Endothelial cell of umbilical vein (primary cell): Measurements from ENCODE around the gene SLC22A3. TPM values are rescaled to one million over a fixed set of nuclear protein-coding genes. Genes with fewer than 3 reads are reported as not detected.

Source experiments
- BruUV-seq: library from RNA; stranded (reverse); fragments of 400-500 nt; replicated peaks from 2 replicates; lab custom pipeline; 2021; lab: Mats Ljungman, UMichigan
- CTCF ChIA-PET: fragments of 300-600, 350-600 bp; sonication (Branson Sonifier 250); formaldehyde crosslinking; loops from one replicate; lab custom pipeline; 2021; ENCODE audit warnings: antibody characterized with exemption, inconsistent platforms; lab: Charles Lee
- POLR2A ChIA-PET: fragments of 300-600, 350-600 bp; sonication (Branson Sonifier 250); formaldehyde crosslinking; loops from one replicate; lab custom pipeline; 2021; ENCODE audit warnings: antibody characterized with exemption, inconsistent platforms; lab: Charles Lee
- DNase-seq: peaks from one replicate; pipeline ENCODE4 v3.0.0-alpha.2; 2011; ENCODE audit warnings: low read depth, low spot score
- FAIRE-seq: peaks from 2 replicates; lab custom pipeline; 2011; peaks lifted over from hg19 to GRCh38; lab: Jason Lieb, UNC
- H2AFZ ChIP-seq: 2 replicates; pipeline ENCODE4 v1.6.0; 2012; ENCODE audit warnings: low read depth, low read length, control low read depth, inconsistent platforms
- H3K27ac ChIP-seq: 2 replicates; pipeline ENCODE4 v1.5.1; 2011; ENCODE audit warnings: low read depth, mild to moderate bottlenecking, control low read depth, low read length, moderate library complexity; ENCODE audit not compliant: insufficient read depth
- H3K27me3 ChIP-seq, 2 experiments: 2 replicates each; pipeline versions ENCODE4 v1.6.0 to v1.6.1; 2011; ENCODE audit warnings: low read length in 2 of 2, mixed read lengths in 1 of 2; ENCODE audit not compliant: control insufficient read depth in 2 of 2, insufficient read depth in 2 of 2
- H3K36me3 ChIP-seq, 2 experiments: 2 replicates in 1 of 2; 3 replicates in 1 of 2; pipeline ENCODE4 v1.5.1; 2011; ENCODE audit warnings: low read length in 2 of 2, mild to moderate bottlenecking in 1 of 2, moderate library complexity in 1 of 2; ENCODE audit not compliant: control insufficient read depth in 2 of 2, insufficient read depth in 2 of 2; ENCODE audit errors: extremely low read depth in 1 of 2
- H3K4me1 ChIP-seq: 3 replicates; pipeline ENCODE4 v1.5.1; 2011; ENCODE audit warnings: mild to moderate bottlenecking, low read length; ENCODE audit not compliant: control insufficient read depth, insufficient read depth; ENCODE audit errors: extremely low read depth
- H3K4me2 ChIP-seq: 2 replicates; pipeline ENCODE4 v1.6.1; 2011; ENCODE audit warnings: low read length, control low read depth, mixed read lengths; ENCODE audit not compliant: insufficient read depth
- H3K4me3 ChIP-seq, 3 experiments: fragments of 200-600 bp in 1 of 3; sonication (generic), shearing (Covaris generic) in 1 of 3; replicated peaks in 1 of 3; 2 replicates each; pipeline ENCODE4 v1.5.1; 2011 to 2016; ENCODE audit warnings: control low read depth in 3 of 3, low read length in 3 of 3, mild to moderate bottlenecking in 2 of 3, inconsistent platforms in 1 of 3, low read depth in 1 of 3, moderate library complexity in 1 of 3; ENCODE audit not compliant: insufficient read depth in 1 of 3
- H3K79me2 ChIP-seq: 2 replicates; pipeline ENCODE4 v1.6.0; 2012; ENCODE audit warnings: low read length, inconsistent platforms; ENCODE audit not compliant: control insufficient read depth, insufficient read depth
- H3K9ac ChIP-seq: replicated peaks from 2 replicates; pipeline ENCODE3; 2011; ENCODE audit warnings: low read length, control low read depth; ENCODE audit not compliant: insufficient read depth; ENCODE audit errors: extremely low read depth
- H3K9me1 ChIP-seq: replicated peaks from 3 replicates; pipeline ENCODE4 v1.6.0; 2011; ENCODE audit warnings: mild to moderate bottlenecking, low read length; ENCODE audit not compliant: control insufficient read depth, insufficient read depth; ENCODE audit errors: extremely low read depth
- H3K9me3 ChIP-seq: replicated peaks from 2 replicates; pipeline ENCODE4 v1.5.1; 2012; ENCODE audit warnings: low read length, inconsistent platforms; ENCODE audit not compliant: control insufficient read depth, insufficient read depth
- H4K20me1 ChIP-seq: replicated peaks from 2 replicates; pipeline ENCODE3; 2011; ENCODE audit warnings: mild to moderate bottlenecking, low read length; ENCODE audit not compliant: control insufficient read depth, insufficient read depth; ENCODE audit errors: extremely low read depth
- CTCF ChIP-seq, 2 donors: IDR thresholded peaks; 1 replicate in 1 of 2; 2 replicates in 1 of 2; pipeline ENCODE4 v1.5.1; 2011; ENCODE audit warnings: low read length in 2 of 2, mild to moderate bottlenecking in 2 of 2, moderate library complexity in 2 of 2, control low read depth in 1 of 2, inconsistent platforms in 1 of 2, low read depth in 1 of 2; ENCODE audit not compliant: insufficient read depth in 1 of 2; ENCODE audit errors: extremely low read depth in 1 of 2
- EZH2 ChIP-seq: IDR thresholded peaks from 2 replicates; pipeline ENCODE4 v1.6.1; 2012; ENCODE audit warnings: borderline replicate concordance, low read depth, mild to moderate bottlenecking, moderate library complexity, low read length, inconsistent platforms; ENCODE audit not compliant: severe bottlenecking
- FOS ChIP-seq: IDR thresholded peaks from 2 replicates; pipeline ENCODE4 v1.6.1; 2011; ENCODE audit warnings: mild to moderate bottlenecking, low read length, moderate library complexity, borderline replicate concordance; ENCODE audit not compliant: insufficient read depth
- GATA2 ChIP-seq: IDR thresholded peaks from 2 replicates; pipeline ENCODE4 v1.7.0; 2011; ENCODE audit warnings: low read depth, mild to moderate bottlenecking, moderate library complexity, mixed read lengths, low read length; ENCODE audit not compliant: insufficient read length, insufficient read depth
- JUN ChIP-seq: IDR thresholded peaks from 2 replicates; pipeline ENCODE4 v1.6.1; 2011; ENCODE audit warnings: borderline replicate concordance, low read depth; ENCODE audit not compliant: insufficient read length, insufficient read depth
- MYC ChIP-seq: IDR thresholded peaks from one replicate; pipeline ENCODE4 v1.6.1; 2011; ENCODE audit warnings: mild to moderate bottlenecking, low read depth, low read length
- POLR2A ChIP-seq: IDR thresholded peaks from 2 replicates; pipeline ENCODE4 v1.6.1; 2012; ENCODE audit warnings: low read depth, mild to moderate bottlenecking, control low read depth, low read length
- POLR2AphosphoS5 ChIP-seq: IDR thresholded peaks from 2 replicates; pipeline ENCODE4 v1.6.1; 2012; ENCODE audit warnings: low read depth, mild to moderate bottlenecking, control low read depth, low read length, moderate library complexity; ENCODE audit not compliant: insufficient read depth
- dilution Hi-C: fragments of 300-500 bp; cut with MboI; formaldehyde crosslinking; loops from one replicate; pipeline ENCODE4 v1.15.0; 2019; ENCODE audit warnings: low sequenced_read_pairs; ENCODE audit not compliant: extremely low pct_ligation_motif_present
- intact Hi-C: fragments of 100-400 bp; cut with micrococcal nuclease; formaldehyde crosslinking; loops from one replicate; pipeline ENCODE4 v1.10.0; 2022
- polyA plus RNA-seq, 4 experiments: library from polyadenylated mRNA; depleted of rRNA in 3 of 4; stranded (reverse) in 3 of 4; unstranded in 1 of 4; fragments of >200 nt; gene quantifications; 2 replicates each; pipeline versions ENCODE4 v1.2.1 to v1.2.3, GENCODE V29; 2011 to 2012; ENCODE audit warnings: missing spikeins in 1 of 4
- total RNA-seq: library from RNA; stranded (reverse); gene quantifications from 2 replicates; pipeline ENCODE4 v1.2.3, GENCODE V29; 2021
- TF ChIP-seq, protein P1 (sequence below): IDR thresholded peaks from 2 replicates; pipeline ENCODE4 v1.6.1; 2011; ENCODE audit not compliant: insufficient read depth, insufficient read length

The SLC22A3 gene
- total and polyA plus RNA-seq, 2 donors (not counting 3 experiments of a cell fraction or from before 2014, with no cell fraction given) = not detected

DNA sequence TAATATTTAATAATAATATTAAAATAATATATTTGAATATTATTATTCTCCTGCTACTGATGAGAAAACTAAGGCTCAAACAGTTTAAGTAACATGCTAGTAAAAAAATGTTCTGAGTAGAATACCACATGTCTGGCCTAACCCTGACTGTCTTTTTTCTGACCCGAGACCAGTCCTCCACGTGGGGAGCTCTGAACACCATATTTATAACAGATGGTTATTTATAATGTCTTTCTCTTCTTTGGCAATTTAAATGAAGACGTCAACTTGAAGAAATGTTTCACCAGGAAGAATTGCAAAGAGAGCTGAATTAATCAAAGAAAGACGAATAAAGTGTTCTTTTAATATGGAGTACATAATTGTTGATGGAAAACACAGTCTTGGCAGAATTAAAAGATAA lies 82.0 kb downstream of the SLC22A3 start:
- Histone ChIP-seq H3K36me3 (no peaks in the 10 kb centered on the region), H3K27ac (no peak overlapping the region), H3K9me3 (peaks cover 4% of the 10 kb centered on the region), H3K9me1 (no peaks in the 10 kb centered on the region), H3K27me3 (no peaks in the 10 kb centered on the region), H3K4me3 (no peak overlapping the region), H3K9ac (no peak overlapping the region), H4K20me1 (no peaks in the 10 kb centered on the region), H3K4me1 (no peaks in the 10 kb centered on the region), H2AFZ (no peak overlapping the region), H3K4me2 (no peak overlapping the region), H3K79me2 (no peaks in the 10 kb centered on the region)
- FAIRE-seq (no peak), DNase-seq (no peak)
- dilution Hi-C loops = no loop called here
- ChIA-PET CTCF (no interaction called here), POLR2A (no interaction called here)
- intact Hi-C loops = no loop called here
- BruUV-seq = no TSS peak
- TF ChIP-seq JUN = no peak
- TF ChIP-seq MYC = no peak
- no peak for TF ChIP-seq POLR2AphosphoS5
- TF ChIP-seq, protein P1, sequence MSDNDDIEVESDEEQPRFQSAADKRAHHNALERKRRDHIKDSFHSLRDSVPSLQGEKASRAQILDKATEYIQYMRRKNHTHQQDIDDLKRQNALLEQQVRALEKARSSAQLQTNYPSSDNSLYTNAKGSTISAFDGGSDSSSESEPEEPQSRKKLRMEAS = no peak
- no peak for TF ChIP-seq GATA2
- TF ChIP-seq CTCF (IDR thresholded peaks at IDR 0.05; ENCODE audit: extremely low read depth in 1 of 2, insufficient read depth in 1 of 2, low read depth in 1 of 2, low read length in 2 of 2) = no peak
- TF ChIP-seq FOS = no peak
- TF ChIP-seq POLR2A = no peak
- TF ChIP-seq EZH2 = no peak
